Panc1 (cell line): ENCODE data around the gene THEM4. TPM values are rescaled to one million over a fixed set of nuclear protein-coding genes. Genes with fewer than 3 reads are reported as not detected.

Source experiments
- ATAC-seq: fragments of 200-7000 bp; cut with Tn5 transposase; 2 replicates; pipeline ENCODE4 v1.9.1; 2020; ENCODE audit warnings: mild to moderate bottlenecking, moderate library complexity
- BruUV-seq: library from RNA; stranded (reverse); fragments of 400-500 nt; replicated peaks from 2 replicates; lab custom pipeline; 2021; lab: Mats Ljungman, UMichigan
- CTCF ChIA-PET: fragments of 300-600 bp; sonication (Branson Sonifier 250); formaldehyde crosslinking; loops from one replicate; lab custom pipeline; 2022; ENCODE audit warnings: antibody characterized with exemption; lab: Charles Lee
- POLR2A ChIA-PET: fragments of 300-600 bp; sonication (Branson Sonifier 250); formaldehyde crosslinking; loops from one replicate; lab custom pipeline; 2022; ENCODE audit warnings: antibody characterized with exemption; lab: Charles Lee
- DNase-seq: peaks from one replicate; pipeline ENCODE4 v3.0.0-alpha.2; 2010; ENCODE audit warnings: low read depth, low spot score
- H3K27ac ChIP-seq: 2 replicates; pipeline ENCODE4 v1.5.1; 2011; ENCODE audit warnings: mild to moderate bottlenecking, low read length, inconsistent platforms
- H3K27me3 ChIP-seq: fragments of 200-500 bp; sonication (Bioruptor generic); 2 replicates; pipeline ENCODE4 v1.6.0; 2014; ENCODE audit warnings: low read length, inconsistent platforms; ENCODE audit not compliant: control insufficient read depth, insufficient read depth
- H3K36me3 ChIP-seq: fragments of 200-500 bp; sonication (Bioruptor generic); 2 replicates; pipeline ENCODE4 v1.5.1; 2014; ENCODE audit warnings: inconsistent platforms, mild to moderate bottlenecking, low read length, moderate library complexity; ENCODE audit not compliant: control insufficient read depth, insufficient read depth
- H3K4me1 ChIP-seq: 2 replicates; pipeline ENCODE4 v1.5.1; 2011; ENCODE audit warnings: inconsistent platforms, mild to moderate bottlenecking, low read length, moderate library complexity; ENCODE audit not compliant: control insufficient read depth, insufficient read depth
- H3K4me3 ChIP-seq, 2 experiments: 2 replicates each; pipeline ENCODE4 v1.5.1; 2011 to 2012; ENCODE audit warnings: low read depth in 2 of 2, low read length in 2 of 2, mild to moderate bottlenecking in 2 of 2, inconsistent platforms in 1 of 2, moderate library complexity in 1 of 2
- H3K9me3 ChIP-seq: fragments of 200-500 bp; sonication (Bioruptor generic); 2 replicates; pipeline ENCODE4 v1.5.1; 2014; ENCODE audit warnings: low read depth, mild to moderate bottlenecking, inconsistent platforms, low read length, moderate library complexity; ENCODE audit not compliant: control insufficient read depth, insufficient read depth
- CTCF ChIP-seq: fragments of 450-650 bp; IDR thresholded peaks from 2 replicates; pipeline ENCODE4 v1.5.1; 2017; ENCODE audit warnings: mild to moderate bottlenecking
- POLR2AphosphoS5 ChIP-seq: IDR thresholded peaks from 2 replicates; pipeline ENCODE4 v1.6.1; 2012; ENCODE audit warnings: mild to moderate bottlenecking, low read depth, low read length, moderate library complexity
- SIN3A ChIP-seq: IDR thresholded peaks from 2 replicates; pipeline ENCODE4 v1.6.1; 2012; ENCODE audit warnings: low read depth, mild to moderate bottlenecking, low read length, moderate library complexity, borderline replicate concordance; ENCODE audit not compliant: insufficient read depth
- TCF7L2 ChIP-seq: IDR thresholded peaks from 2 replicates; pipeline ENCODE4 v1.6.1; 2011; ENCODE audit warnings: mild to moderate bottlenecking, low read depth, low read length, inconsistent platforms
- in situ Hi-C: cut with HindIII; loops from 2 replicates; pipeline ENCODE4 v1.10.0; 2016; ENCODE audit warnings: low sequenced_read_pairs, low pct_unique_long_range_greater_than_20kb
- intact Hi-C: fragments of 100-400 bp; cut with micrococcal nuclease; formaldehyde crosslinking; loops from one replicate; pipeline ENCODE4 v1.10.0; 2022; ENCODE audit not compliant: unreplicated experiment
- total RNA-seq: library from RNA; stranded (reverse); gene quantifications from one replicate; pipeline ENCODE4 v1.2.1, GENCODE V29; 2021; ENCODE audit not compliant: unreplicated experiment
- TF ChIP-seq, protein P1 (sequence below), 2 experiments: IDR thresholded peaks; 2 replicates each; pipeline ENCODE4 v1.6.1; 2011 to 2012; ENCODE audit warnings: low read depth in 2 of 2, control low read depth in 1 of 2, low read length in 1 of 2, mild to moderate bottlenecking in 1 of 2, moderate library complexity in 1 of 2; ENCODE audit not compliant: insufficient read depth in 1 of 2

Gene THEM4
- total RNA-seq, 1 experiment from 2014 or later = 21.8 TPM

GRCh38 chr1:151852733-151853132, 56.6 kb downstream of the THEM4 start:
- H3K9me3 ChIP-seq = no peaks in the 10 kb centered on the region
- intact Hi-C loops (no loop called here), in situ Hi-C loops (no loop called here)
- DNase-seq (no peak), ATAC-seq (no peak)
- no TSS peak for BruUV-seq
- H3K36me3 ChIP-seq = no peaks in the 10 kb centered on the region
- TF ChIP-seq SIN3A (no peak), POLR2AphosphoS5 (no peak), TCF7L2 (no peak), CTCF (no peak)
- TF ChIP-seq, protein P1, sequence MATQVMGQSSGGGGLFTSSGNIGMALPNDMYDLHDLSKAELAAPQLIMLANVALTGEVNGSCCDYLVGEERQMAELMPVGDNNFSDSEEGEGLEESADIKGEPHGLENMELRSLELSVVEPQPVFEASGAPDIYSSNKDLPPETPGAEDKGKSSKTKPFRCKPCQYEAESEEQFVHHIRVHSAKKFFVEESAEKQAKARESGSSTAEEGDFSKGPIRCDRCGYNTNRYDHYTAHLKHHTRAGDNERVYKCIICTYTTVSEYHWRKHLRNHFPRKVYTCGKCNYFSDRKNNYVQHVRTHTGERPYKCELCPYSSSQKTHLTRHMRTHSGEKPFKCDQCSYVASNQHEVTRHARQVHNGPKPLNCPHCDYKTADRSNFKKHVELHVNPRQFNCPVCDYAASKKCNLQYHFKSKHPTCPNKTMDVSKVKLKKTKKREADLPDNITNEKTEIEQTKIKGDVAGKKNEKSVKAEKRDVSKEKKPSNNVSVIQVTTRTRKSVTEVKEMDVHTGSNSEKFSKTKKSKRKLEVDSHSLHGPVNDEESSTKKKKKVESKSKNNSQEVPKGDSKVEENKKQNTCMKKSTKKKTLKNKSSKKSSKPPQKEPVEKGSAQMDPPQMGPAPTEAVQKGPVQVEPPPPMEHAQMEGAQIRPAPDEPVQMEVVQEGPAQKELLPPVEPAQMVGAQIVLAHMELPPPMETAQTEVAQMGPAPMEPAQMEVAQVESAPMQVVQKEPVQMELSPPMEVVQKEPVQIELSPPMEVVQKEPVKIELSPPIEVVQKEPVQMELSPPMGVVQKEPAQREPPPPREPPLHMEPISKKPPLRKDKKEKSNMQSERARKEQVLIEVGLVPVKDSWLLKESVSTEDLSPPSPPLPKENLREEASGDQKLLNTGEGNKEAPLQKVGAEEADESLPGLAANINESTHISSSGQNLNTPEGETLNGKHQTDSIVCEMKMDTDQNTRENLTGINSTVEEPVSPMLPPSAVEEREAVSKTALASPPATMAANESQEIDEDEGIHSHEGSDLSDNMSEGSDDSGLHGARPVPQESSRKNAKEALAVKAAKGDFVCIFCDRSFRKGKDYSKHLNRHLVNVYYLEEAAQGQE (IDR thresholded peaks at IDR 0.05; ENCODE audit: insufficient read depth in 1 of 2, low read depth in 2 of 2, low read length in 1 of 2) = no peak
- POLR2A ChIA-PET = interaction anchor here (0.7 kb wide), 1 partner anchor 94 kb away, joined by 9 read pairs; no protein-coding TSS in a partner anchor
- H3K4me1 ChIP-seq = no peaks in the 10 kb centered on the region
- H3K27ac ChIP-seq = no peak overlapping the region
- H3K27me3 ChIP-seq = no peaks in the 10 kb centered on the region
- CTCF ChIA-PET = no interaction called here
- H3K4me3 ChIP-seq = no peak overlapping the region

GRCh38 chr1:151851886-151852285, 57.4 kb downstream of the THEM4 start:
- Histone ChIP-seq H3K27me3 (no peaks in the 10 kb centered on the region), H3K36me3 (no peaks in the 10 kb centered on the region), H3K9me3 (no peaks in the 10 kb centered on the region), H3K27ac (no peak overlapping the region), H3K4me1 (no peaks in the 10 kb centered on the region), H3K4me3 (no peak overlapping the region)
- CTCF ChIA-PET = no interaction called here
- POLR2A ChIA-PET = interaction anchor here (0.7 kb wide), 2 partner anchors 62 to 95 kb away, joined by 4 to 9 read pairs; partner anchors contain the start of gene TDRKH
- no TSS peak for BruUV-seq
- in situ Hi-C loops (no loop called here), intact Hi-C loops (no loop called here)
- ATAC-seq = no peak
- TF ChIP-seq CTCF (no peak), POLR2AphosphoS5 (no peak), TCF7L2 (no peak), SIN3A (no peak)
- TF ChIP-seq, protein P1 (IDR thresholded peaks at IDR 0.05; ENCODE audit: insufficient read depth in 1 of 2, low read depth in 2 of 2, low read length in 1 of 2) = no peak
- DNase-seq = no peak
